Heart left ventricle (tissue), 16 donors: Measurements from ENCODE around the gene KLHL35. TPM values are rescaled to one million over a fixed set of nuclear protein-coding genes. Genes with fewer than 3 reads are reported as not detected.
A peak's percentile ranks its signal among the peaks of the same experiment; 100 is the strongest.

Source experiments
- ATAC-seq, 4 donors: fragments of 200-7000 bp; cut with Tn5 transposase; one replicate each; pipeline ENCODE4 v1.9.1; 2020 to 2022; ENCODE audit warnings: moderate library complexity in 4 of 4, mild to moderate bottlenecking in 3 of 4, moderate number of reproducible peaks in 1 of 4
- DNase-seq, 5 donors: peaks; one replicate each; pipeline ENCODE4 v3.0.0-alpha.2; 2020
- H3K27ac ChIP-seq, 12 donors: fragments of 200-600 bp; sonication (generic) in 4 of 12; one replicate each; pipeline versions ENCODE4 v1.5.0 to v1.8.0; 2016 to 2022; ENCODE audit warnings: mild to moderate bottlenecking in 2 of 12
- H3K27me3 ChIP-seq, 9 donors: fragments of 200-600 bp; sonication (generic) in 2 of 9; one replicate each; pipeline versions ENCODE4 v1.5.1 to v1.8.0; 2016 to 2022; ENCODE audit warnings: mild to moderate bottlenecking in 3 of 9
- H3K36me3 ChIP-seq, 9 donors: fragments of 200-600 bp; sonication (generic) in 2 of 9; one replicate each; pipeline versions ENCODE4 v1.5.0 to v1.8.0; 2018 to 2022; ENCODE audit warnings: mild to moderate bottlenecking in 2 of 9
- H3K4me1 ChIP-seq, 12 donors: fragments of 200-600 bp; sonication (generic) in 4 of 12; one replicate each; pipeline versions ENCODE4 v1.5.0 to v1.8.0; 2016 to 2022; ENCODE audit warnings: mild to moderate bottlenecking in 3 of 12
- H3K4me3 ChIP-seq, 12 donors: fragments of 200-600 bp; sonication (generic) in 4 of 12; one replicate each; pipeline versions ENCODE4 v1.5.0 to v1.8.0; 2017 to 2022; ENCODE audit warnings: mild to moderate bottlenecking in 9 of 12, moderate library complexity in 4 of 12
- H3K9me3 ChIP-seq, 12 donors: fragments of 200-600 bp; sonication (generic) in 4 of 12; one replicate each; pipeline versions ENCODE4 v1.5.0 to v1.8.0; 2016 to 2022; ENCODE audit warnings: mild to moderate bottlenecking in 1 of 12
- CTCF ChIP-seq, 12 donors: fragments of 200-600 bp; sonication (generic) in 4 of 12; IDR thresholded peaks; one replicate each; pipeline versions ENCODE4 v1.5.0 to v1.8.0; 2018 to 2022; ENCODE audit warnings: antibody characterized with exemption in 12 of 12, mild to moderate bottlenecking in 5 of 12
- POLR2A ChIP-seq, 2 donors: fragments of 450-650 bp; IDR thresholded peaks; one replicate each; pipeline ENCODE4 v1.6.1; 2017; ENCODE audit warnings: antibody characterized with exemption in 2 of 2, mild to moderate bottlenecking in 2 of 2, moderate library complexity in 2 of 2
- WGBS, 4 donors: extraction: QIAGEN DNeasy Blood & Tissue Kit in 2 of 4; methylation state at CpG; one replicate each; pipeline versions ENCODE4 v1.1.5 to v1.1.7; 2013 to 2018; 5-methylcytosine and 5-hydroxymethylcytosine counted together
- intact Hi-C, 10 donors: fragments of 100-400 bp; cut with DNase I; formaldehyde crosslinking; loops; one replicate each; pipeline versions ENCODE4 v1.11.1 to v1.14.2; 2022
- polyA plus RNA-seq, 2 donors: library from polyadenylated mRNA; stranded (reverse); fragments of 200-250 nt; gene quantifications; one replicate each; pipeline ENCODE4 v1.2.3, GENCODE V29; 2013
- total RNA-seq, 9 donors: library from RNA; depleted of rRNA in 2 of 9; stranded (reverse); fragments of >200 nt in 2 of 9; fragmentation: NEBNext Ultra II Directional in 3 of 9; extraction: Animal tissue kit (Norgen Biotek cat#: 25700) in 3 of 9; gene quantifications; one replicate each; pipeline versions ENCODE4 v1.1.0 to v1.2.4, GENCODE V29; 2016 to 2023
- donor health status: ischemic (EF 13 %, LVEDD 7.1; RV severe dilation, severe dysfunction).
- donor health status: healthy with polysubstance abuse.
- donor health status: DM: no; HTN: yes; CAD: no.
- donor health status: DM: no; HTN: no; CAD: no.
- donor health status: ischemic (EF 25% LVEDD 6.9; RV normal size, moderate dysfunction).
- donor health status: ischemic (EF 25% LVEDD 5.7; RV mildly dilated, moderate dysfunction).
- donor health status: healthy.
- donor health status: DM: yes; HTN: yes; CAD: no.
- donor health status: ischemic (EF 35%, LVEDD 5.7; RV mildly dilated, moderate dysfunction).
- donor health status: nonischemic (EF 11% LVEDD 7.7; RV severe dilation, severe dysfunction).
- donor health status: DM: yes; HTN: yes; CAD: no.
- donor health status: PGD.
- donor health status: ischemic (EF 29% LVEDD 5.4; RV normal size, mild dysfunction).
- donor health status: nonischemic (EF 23%, LVEDD 6.1; RV moderate dilation, normal function).

The KLHL35 gene
- total and polyA plus RNA-seq, 11 donors: 0.11 to 1.1 (median 0.45) TPM; not detected in 1

GRCh38 chr11:75447415-75447814, 14.4 kb upstream of the KLHL35 start:
- DNase-seq (no peak), ATAC-seq (no peak)
- H3K9me3 ChIP-seq: no peaks in the 10 kb centered on the region
- H3K27ac ChIP-seq: no peak overlapping the region
- no peaks in the 10 kb centered on the region for H3K4me1 ChIP-seq
- no peak overlapping the region for H3K4me3 ChIP-seq
- no peaks in the 10 kb centered on the region for H3K27me3 ChIP-seq
- no peaks in the 10 kb centered on the region for H3K36me3 ChIP-seq
- no peak for TF ChIP-seq POLR2A (IDR thresholded peaks at IDR 0.05)
- no peak for TF ChIP-seq CTCF (IDR thresholded peaks at IDR 0.05)
- intact Hi-C loops: loop anchor here in 3 of 10 donors (10.0 kb wide), 1 partner anchor 53 kb away; the partner anchor contains the start of gene RPS3 (in 3 of the 3)
- 77 to 80% (median 78%) methylated on average over 5 of the region's 5 CpGs for WGBS, 4 donors

- Histone ChIP-seq H3K9me3 (no peaks in the 10 kb centered on the region), H3K27ac (no peak overlapping the region), H3K4me3 (no peak overlapping the region), H3K4me1 (peaks cover 0 to 7% (median 0%) of the 10 kb centered on the region in 12 donors), H3K27me3 (no peaks in the 10 kb centered on the region), H3K36me3 (no peaks in the 10 kb centered on the region)
- intact Hi-C loops: loop anchor here (1.0 to 10.0 kb wide), 5 partner anchors 51 to 87 kb away; partner anchors contain the start of gene RPS3 (in 3 of the 10)
- DNase-seq: peak in 4 of 5 donors; percentile 58 to 71 (median 63)
- WGBS, 4 donors: 13 to 18% (median 16%) methylated on average over 6 of the region's 6 CpGs
- peak in 3 of 4 donors; percentile 64 to 74 (median 73) for ATAC-seq
- TF ChIP-seq CTCF (IDR thresholded peaks at IDR 0.05) (peak; percentile 92 to 98 (median 94)), POLR2A (IDR thresholded peaks at IDR 0.05) (no peak)
Observed at GRCh38 chr11:75445315-75445953, 12.4 kb upstream of the KLHL35 start.

GRCh38 chr11:75443043-75443442, 10.0 kb upstream of the KLHL35 start:
- Histone ChIP-seq H3K4me3 (no peak overlapping the region), H3K9me3 (no peaks in the 10 kb centered on the region), H3K27me3 (no peaks in the 10 kb centered on the region), H3K36me3 (peaks cover 0 to 2% (median 0%) of the 10 kb centered on the region in 9 donors), H3K27ac (no peak overlapping the region), H3K4me1 (peaks cover 0 to 7% (median 0%) of the 10 kb centered on the region in 12 donors)
- WGBS, 4 donors: 87 to 93% (median 89%) methylated on average over 2 to 12 of the region's 12 CpGs
- TF ChIP-seq CTCF (IDR thresholded peaks at IDR 0.05) (no peak), POLR2A (IDR thresholded peaks at IDR 0.05) (no peak)
- peak in 1 of 5 donors; percentile 18 for DNase-seq
- ATAC-seq: no peak
- intact Hi-C loops: loop anchor here in 3 of 10 donors (10.0 kb wide), 1 partner anchor 48 kb away; the partner anchor contains the start of gene RPS3 (in 3 of the 3)

GRCh38 chr11:75442161-75442885, 9.3 kb upstream of the KLHL35 start:
- no peaks in the 10 kb centered on the region for H3K27me3 ChIP-seq
- H3K4me1 ChIP-seq: peaks cover 0 to 7% (median 0%) of the 10 kb centered on the region in 12 donors
- peaks cover 0 to 2% (median 0%) of the 10 kb centered on the region in 9 donors for H3K36me3 ChIP-seq
- no peak overlapping the region for H3K27ac ChIP-seq
- intact Hi-C loops: loop anchor here in 3 of 10 donors (10.0 kb wide), 1 partner anchor 48 kb away; the partner anchor contains the start of gene RPS3 (in 3 of the 3)
- WGBS, 4 donors: 77 to 89% (median 84%) methylated on average over 13 to 15 of the region's 15 CpGs
- no peaks in the 10 kb centered on the region for H3K9me3 ChIP-seq
- DNase-seq: peak in 1 of 5 donors; percentile 19
- TF ChIP-seq POLR2A (IDR thresholded peaks at IDR 0.05) (no peak), CTCF (IDR thresholded peaks at IDR 0.05) (no peak)
- ATAC-seq: no peak
- H3K4me3 ChIP-seq: no peak overlapping the region
